HEK293T (cell line): Measurements from ENCODE around the gene CCT8L2.
"Not testable (repeated sequence)": the region's sequence is repeated elsewhere in the genome, so short reads cannot be mapped to it uniquely, and the experiment has no call there.

Source experiments
- ARNT ChIP-seq: fragments of 450-650 bp; IDR thresholded peaks from 2 replicates; pipeline ENCODE4 v1.6.1; 2017; ENCODE audit warnings: mild to moderate bottlenecking
- BHLHE40 ChIP-seq: fragments of 450-650 bp; IDR thresholded peaks from 2 replicates; pipeline ENCODE4 v1.6.1; 2016; ENCODE audit warnings: mild to moderate bottlenecking, moderate library complexity, borderline replicate concordance
- FOXA1 ChIP-seq: fragments of 450-650 bp; IDR thresholded peaks from 2 replicates; pipeline ENCODE4 v1.6.1; 2016; ENCODE audit warnings: mild to moderate bottlenecking
- FOXK2 ChIP-seq: fragments of 450-650 bp; IDR thresholded peaks from 2 replicates; pipeline ENCODE4 v1.6.1; 2016; ENCODE audit warnings: mild to moderate bottlenecking
- FOXM1 ChIP-seq: fragments of 450-650 bp; IDR thresholded peaks from 2 replicates; pipeline ENCODE4 v1.6.1; 2017; ENCODE audit warnings: mild to moderate bottlenecking, borderline replicate concordance
- HDGF ChIP-seq: fragments of 450-650 bp; IDR thresholded peaks from 2 replicates; pipeline ENCODE4 v1.6.1; 2017; ENCODE audit warnings: antibody characterized with exemption, borderline replicate concordance
- L3MBTL2 ChIP-seq: fragments of 450-650 bp; conservative IDR thresholded peaks from 2 replicates; pipeline ENCODE4 v1.6.1; 2016; ENCODE audit warnings: mild to moderate bottlenecking
- LEF1 ChIP-seq: fragments of 450-650 bp; IDR thresholded peaks from 2 replicates; pipeline ENCODE4 v1.6.1; 2017; ENCODE audit warnings: mild to moderate bottlenecking, borderline replicate concordance
- NFRKB ChIP-seq: fragments of 450-650 bp; IDR thresholded peaks from 2 replicates; pipeline ENCODE4 v1.6.1; 2016; ENCODE audit warnings: mild to moderate bottlenecking, moderate library complexity
- SUZ12 ChIP-seq: fragments of 450-650 bp; IDR thresholded peaks from 2 replicates; pipeline ENCODE4 v1.6.1; 2016; ENCODE audit warnings: mild to moderate bottlenecking
- TARDBP ChIP-seq: fragments of 450-650 bp; IDR thresholded peaks from 2 replicates; pipeline ENCODE4 v1.6.1; 2016
- ZNF384 ChIP-seq: fragments of 450-650 bp; IDR thresholded peaks from 2 replicates; pipeline ENCODE4 v1.6.1; 2016
- TF ChIP-seq, protein P1 (sequence below): fragments of 450-650 bp; IDR thresholded peaks from 2 replicates; pipeline ENCODE4 v1.6.1; 2016

GRCh38 chr22:16567617-16568424 lies 24.8 kb downstream of the CCT8L2 start:
- not testable (repeated sequence) for TF ChIP-seq BHLHE40, TARDBP, NFRKB, SUZ12, FOXM1, ZNF384, FOXA1, ARNT, L3MBTL2, FOXK2, LEF1, HDGF
- TF ChIP-seq, protein P1, sequence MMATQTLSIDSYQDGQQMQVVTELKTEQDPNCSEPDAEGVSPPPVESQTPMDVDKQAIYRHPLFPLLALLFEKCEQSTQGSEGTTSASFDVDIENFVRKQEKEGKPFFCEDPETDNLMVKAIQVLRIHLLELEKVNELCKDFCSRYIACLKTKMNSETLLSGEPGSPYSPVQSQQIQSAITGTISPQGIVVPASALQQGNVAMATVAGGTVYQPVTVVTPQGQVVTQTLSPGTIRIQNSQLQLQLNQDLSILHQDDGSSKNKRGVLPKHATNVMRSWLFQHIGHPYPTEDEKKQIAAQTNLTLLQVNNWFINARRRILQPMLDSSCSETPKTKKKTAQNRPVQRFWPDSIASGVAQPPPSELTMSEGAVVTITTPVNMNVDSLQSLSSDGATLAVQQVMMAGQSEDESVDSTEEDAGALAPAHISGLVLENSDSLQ = not testable (repeated sequence)
